ENCODE measurements around the gene VPS51. TPM values are rescaled to one million over a fixed set of nuclear protein-coding genes. Genes with fewer than 3 reads are reported as not detected.

Gene VPS51
- total and polyA plus RNA-seq, 9 of the 15 experiments (the other 6 are each of a cell fraction or from before 2014, with no cell fraction given): 1.8 to 143 (median 46.8) TPM

GRCh38 chr11:65121865-65122696 is 26.1 kb downstream of the VPS51 start, which contains the start of the genes FAU and MRPL49 (continued):
- no peak for TF ChIP-seq ZBTB11 (CRISPR knock-in tag; IDR thresholded peaks at IDR 0.05)
- TF ChIP-seq ZNF174 (CRISPR knock-in tag; IDR thresholded peaks at IDR 0.05): no peak
- no peak for TF ChIP-seq NFIX (CRISPR knock-in tag; IDR thresholded peaks at IDR 0.05; ENCODE audit: low read depth)
- no peak; the same call in 1 of the 2 replicates for TF ChIP-seq USF1 (CRISPR knock-in tag; IDR thresholded peaks at IDR 0.05)
- no peak for TF ChIP-seq U2AF2 (optimal IDR thresholded peaks at IDR 0.05; ENCODE audit: low read depth, low read length)
- TF ChIP-seq ZBTB26 (CRISPR knock-in tag; IDR thresholded peaks at IDR 0.05): no peak
- peak; percentile 90 for TF ChIP-seq STAT6 (CRISPR knock-in tag; IDR thresholded peaks at IDR 0.05)
- TF ChIP-seq CHD2 (IDR thresholded peaks at IDR 0.05; ENCODE audit: low read depth, low read length): no peak
- no peak; the same call in 1 of the 2 replicates for TF ChIP-seq ZNF232 (CRISPR knock-in tag; IDR thresholded peaks at IDR 0.05)
- peak; percentile 98 for TF ChIP-seq TAF1 (IDR thresholded peaks at IDR 0.05; ENCODE audit: control insufficient read depth, extremely low read depth, insufficient read depth, low read length, severe bottlenecking)
- peak; percentile 34; the same call in 1 of the 2 replicates for TF ChIP-seq NFE2 (IDR thresholded peaks at IDR 0.05; ENCODE audit: low read depth)
- 0 out of 2 replicates have a peak, but pooled peaks have one; percentile 11 for TF ChIP-seq TOE1 (IDR thresholded peaks at IDR 0.05; ENCODE audit: borderline replicate concordance)
- peak; percentile 72; the same call in 1 of the 2 replicates for TF ChIP-seq TOE1 (CRISPR knock-in tag; IDR thresholded peaks at IDR 0.05; ENCODE audit: borderline replicate concordance, low read depth)
- no peak for TF ChIP-seq MAFG (tag; conservative IDR thresholded peaks at IDR 0.05)
- TF ChIP-seq ZNF830 (CRISPR knock-in tag; IDR thresholded peaks at IDR 0.05): no peak
- TF ChIP-seq ATF4 (CRISPR knock-in tag; IDR thresholded peaks at IDR 0.05): no peak
- TF ChIP-seq SRSF7 (optimal IDR thresholded peaks at IDR 0.05; ENCODE audit: low read depth, low read length): no peak
- no peak for TF ChIP-seq LEF1 (IDR thresholded peaks at IDR 0.05)

Data from K562 (cell line).